Activated T-cell treated with anti-CD3 and anti-CD28 coated beads, Interleukin-2, amount 50 U/mL, for 48 hours (primary cell): ENCODE measurements around the gene TRPV3.
"Not testable (repeated sequence)": the region's sequence is repeated elsewhere in the genome, so short reads cannot be mapped to it uniquely, and the experiment has no call there.

ENCODE experiments used
- DNase-seq, 2 experiments: peaks; one replicate each; pipeline ENCODE4 v3.0.0-alpha.2; 2020

TRPV3 gene

GRCh38 chr17:3545151-3545550 is 12.5 kb downstream of the TRPV3 start:
- no peak for DNase-seq

- no peak for DNase-seq
These were observed 13.2 kb downstream of the TRPV3 start for GRCh38 chr17:3544365-3544764.

DNA sequence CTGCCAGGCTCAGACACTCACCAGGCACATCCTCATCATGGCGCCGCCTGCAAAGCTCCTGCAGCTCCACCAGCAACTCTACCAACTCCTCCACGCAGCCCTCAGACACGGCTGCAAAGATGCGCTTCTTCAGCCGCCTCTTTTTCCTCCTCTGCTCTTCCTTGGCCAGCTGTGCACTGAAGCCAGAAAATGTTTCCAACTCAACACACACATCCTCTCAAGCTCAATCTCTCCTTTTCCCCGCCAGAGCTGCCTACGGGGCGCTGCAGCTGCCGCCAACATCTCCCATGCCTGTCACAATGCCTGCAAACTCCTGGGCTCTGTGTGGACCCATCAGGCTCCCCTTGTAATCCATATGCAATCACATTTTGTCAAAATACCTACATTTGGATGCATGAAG is 14.2 kb downstream of the TRPV3 start:
- DNase-seq, result no peak

DNA sequence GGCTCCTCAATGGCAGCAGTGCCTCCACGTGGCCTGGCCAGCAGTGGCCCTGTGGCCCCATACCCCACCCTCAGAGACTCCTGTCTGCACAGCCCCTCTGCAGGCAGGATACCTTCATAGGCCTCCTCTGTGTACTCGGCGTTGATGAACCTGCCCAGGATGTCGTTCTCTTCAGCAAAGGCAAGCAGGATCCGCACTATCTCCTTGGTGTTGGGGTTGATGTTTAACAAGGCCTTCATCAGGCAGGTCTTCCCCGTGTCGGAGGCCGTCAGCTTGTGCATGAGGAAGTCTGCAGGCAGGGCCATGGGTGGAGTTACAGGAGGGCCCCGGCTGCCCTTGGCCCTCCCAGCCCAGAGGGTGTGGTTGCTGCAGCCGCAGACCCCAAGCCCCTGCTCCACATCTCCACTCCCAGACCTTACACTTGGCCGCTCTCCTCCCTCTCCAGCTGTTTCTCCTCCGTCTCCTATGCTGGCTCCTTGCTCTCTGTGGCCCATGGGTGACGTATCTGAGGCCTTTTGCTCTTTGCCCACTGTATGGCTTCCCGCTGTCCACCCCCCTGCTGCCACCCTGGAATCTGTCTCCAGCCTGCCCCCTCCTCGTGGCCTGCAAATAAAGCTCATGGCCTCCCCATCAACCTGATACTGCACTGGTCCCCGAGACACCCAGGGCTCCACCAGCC is 15.1 kb downstream of the TRPV3 start:
- no peak for DNase-seq

DNA sequence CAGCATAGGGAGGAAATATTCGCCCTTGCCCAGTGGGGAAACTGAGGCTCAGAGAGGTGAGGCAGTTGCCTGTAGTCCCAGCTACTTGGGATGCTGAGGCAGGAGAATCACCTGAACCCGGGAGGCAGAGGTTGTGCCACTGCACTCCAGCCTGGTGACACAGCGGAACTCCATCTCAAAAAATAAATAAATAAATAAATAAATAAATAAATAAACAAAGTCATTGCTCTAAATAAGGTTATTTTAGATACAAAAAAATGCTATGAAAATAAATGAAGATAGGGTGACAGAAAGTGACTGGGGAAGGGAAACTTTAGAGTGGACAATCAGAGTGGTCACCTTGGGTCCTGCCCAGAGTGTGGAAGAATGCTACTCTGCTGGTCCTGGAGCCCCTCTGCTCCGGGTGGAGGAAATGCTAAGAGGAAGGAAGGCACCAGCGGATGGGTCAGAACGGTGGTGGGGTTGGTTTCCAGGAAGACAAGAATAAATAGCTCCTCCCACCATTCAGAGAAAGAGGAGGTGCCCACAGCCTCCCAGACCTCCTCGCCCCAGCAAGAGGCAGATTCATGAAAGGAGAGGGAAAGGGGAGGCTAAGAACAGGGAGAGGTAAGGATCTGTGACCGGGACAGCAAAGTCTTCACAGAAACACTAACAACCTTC is 17.6 kb downstream of the TRPV3 start:
- no peak for DNase-seq

DNA sequence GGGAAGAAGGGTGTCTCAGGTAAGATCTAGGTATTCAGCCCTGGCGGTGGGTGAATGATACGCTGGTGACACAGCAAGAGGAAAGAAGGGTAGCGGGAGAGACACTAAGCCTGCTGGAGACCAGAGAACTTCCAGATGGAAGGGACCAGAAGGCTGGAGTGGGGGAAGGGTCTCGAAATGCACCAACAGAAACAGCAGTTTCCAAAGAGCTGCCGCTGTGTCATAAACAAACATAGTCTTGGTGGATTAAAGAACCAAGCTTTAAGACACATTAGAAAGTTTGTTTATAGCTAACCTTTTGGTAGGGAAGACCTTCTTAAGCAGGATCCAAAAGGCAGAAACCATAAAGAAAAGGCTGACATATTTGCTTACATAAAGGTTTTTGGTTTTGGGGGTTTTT is 20.9 kb downstream of the TRPV3 start:
- DNase-seq, result no peak

DNA sequence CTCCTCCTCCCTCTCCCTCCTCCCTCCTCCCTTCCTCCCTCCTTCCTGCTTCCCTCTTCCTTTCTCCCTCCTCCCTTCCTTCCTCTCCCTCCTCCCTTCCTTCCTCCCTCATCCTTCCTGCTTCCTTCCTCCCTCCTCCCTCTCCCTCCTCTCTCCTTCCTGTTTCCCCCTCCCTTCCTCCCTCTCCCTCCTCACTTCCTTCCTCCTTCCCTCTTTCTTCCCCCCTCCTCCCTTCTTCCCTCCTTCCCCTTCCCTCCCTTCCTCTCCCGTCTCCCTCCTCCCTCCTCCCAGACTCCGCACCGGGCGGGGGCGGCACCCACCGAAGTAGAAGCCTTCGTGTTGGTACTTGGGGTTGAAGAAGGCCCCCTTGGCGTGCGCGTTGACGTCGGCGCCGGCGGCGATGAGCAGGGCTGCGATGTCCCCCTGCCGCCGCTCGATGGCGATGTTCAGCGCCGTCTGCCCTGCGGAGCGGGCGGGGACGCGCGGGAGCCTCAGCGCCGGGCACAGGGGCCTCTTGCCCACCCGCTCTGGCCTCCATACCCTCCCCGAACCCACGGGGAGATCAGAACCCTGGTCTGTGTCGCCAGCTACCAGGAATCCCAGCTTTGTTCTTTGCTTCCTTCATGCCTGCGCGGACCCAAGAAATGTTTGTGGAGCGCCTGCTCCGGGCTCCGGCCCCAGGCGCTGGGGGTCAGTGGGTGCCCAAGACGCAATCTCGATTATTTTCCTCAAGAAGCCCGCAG is 22.2 kb downstream of the TRPV3 start:
- DNase-seq, result peak; percentile 62 to 77

GRCh38 chr17:3534881-3535252 is 22.7 kb downstream of the TRPV3 start:
- DNase-seq, result no peak

DNA sequence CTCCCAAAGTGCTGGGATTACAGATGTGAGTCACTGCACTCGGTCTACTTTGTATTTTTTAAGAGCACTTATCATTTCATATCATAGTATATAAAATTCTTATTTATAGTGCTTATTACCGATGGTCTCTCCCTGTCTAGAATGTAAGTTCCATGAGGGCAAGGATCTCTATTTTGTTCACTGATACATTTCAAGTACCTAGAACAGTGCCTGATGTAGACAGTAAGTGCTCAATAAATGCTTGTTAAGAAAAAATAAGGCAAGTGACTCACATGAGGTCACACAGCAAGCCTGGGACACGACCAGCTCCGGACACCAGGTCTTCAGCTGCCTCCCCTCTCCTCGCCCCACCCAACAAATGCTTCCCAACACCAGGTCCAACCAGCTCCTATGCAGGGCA is 23.9 kb downstream of the TRPV3 start:
- no peak for DNase-seq

DNA sequence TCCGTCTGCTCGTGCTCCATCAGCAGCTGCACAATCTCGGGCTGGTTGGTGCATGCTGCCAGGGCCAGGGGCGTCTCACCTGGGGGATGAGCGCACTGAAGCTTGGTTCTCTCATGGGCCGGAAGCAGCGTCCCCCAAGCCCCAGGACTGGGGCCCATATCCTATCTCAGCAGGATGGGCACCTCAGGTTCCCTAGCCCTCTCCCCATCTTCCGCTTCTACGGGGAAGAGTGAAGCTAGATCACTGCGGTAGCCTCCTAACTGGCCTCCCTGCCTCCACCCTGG is 24.8 kb downstream of the TRPV3 start:
- DNase-seq, result no peak

DNA sequence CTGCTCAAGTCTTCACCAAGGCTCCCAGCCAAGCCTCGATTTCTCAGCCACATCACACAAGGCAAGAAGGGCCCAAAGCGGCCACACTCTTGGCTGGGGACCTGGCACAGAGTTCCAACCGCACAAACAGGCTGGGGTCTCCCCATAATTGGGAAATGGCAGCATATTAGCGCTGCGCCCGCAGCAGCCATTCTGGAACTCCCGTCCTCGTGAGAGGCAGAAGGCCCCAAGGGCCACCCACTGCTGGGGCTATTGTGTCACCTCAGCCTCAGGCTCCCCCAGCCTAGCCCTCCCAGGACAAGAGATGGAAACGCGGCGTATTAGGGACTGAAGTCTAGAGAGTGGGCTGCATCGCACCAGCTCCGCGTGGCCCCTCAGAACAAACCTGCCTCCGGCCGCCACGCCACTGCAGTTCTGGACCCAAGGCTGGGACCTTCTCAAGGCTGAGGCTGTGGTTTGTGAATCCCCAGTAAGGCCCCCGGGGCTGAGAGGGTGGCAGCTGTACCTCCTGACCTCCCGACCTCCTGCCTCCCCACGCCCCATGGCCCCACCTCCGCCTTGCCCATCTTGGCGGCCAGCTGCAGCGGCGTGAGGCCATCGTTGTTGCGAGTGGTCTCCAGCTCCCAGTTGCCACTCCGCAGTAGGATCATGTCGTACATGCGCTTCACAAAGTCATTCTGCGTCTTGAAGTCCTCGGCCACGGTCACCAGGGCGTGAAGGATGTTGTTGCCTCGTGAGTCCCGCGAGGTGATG is 25.3 kb downstream of the TRPV3 start:
- no peak for DNase-seq

- no peak for DNase-seq
These were observed 26.1 kb downstream of the TRPV3 start for GRCh38 chr17:3531266-3532101.

GRCh38 chr17:3529817-3530741 is 27.5 kb downstream of the TRPV3 start:
- DNase-seq, result no peak

DNA sequence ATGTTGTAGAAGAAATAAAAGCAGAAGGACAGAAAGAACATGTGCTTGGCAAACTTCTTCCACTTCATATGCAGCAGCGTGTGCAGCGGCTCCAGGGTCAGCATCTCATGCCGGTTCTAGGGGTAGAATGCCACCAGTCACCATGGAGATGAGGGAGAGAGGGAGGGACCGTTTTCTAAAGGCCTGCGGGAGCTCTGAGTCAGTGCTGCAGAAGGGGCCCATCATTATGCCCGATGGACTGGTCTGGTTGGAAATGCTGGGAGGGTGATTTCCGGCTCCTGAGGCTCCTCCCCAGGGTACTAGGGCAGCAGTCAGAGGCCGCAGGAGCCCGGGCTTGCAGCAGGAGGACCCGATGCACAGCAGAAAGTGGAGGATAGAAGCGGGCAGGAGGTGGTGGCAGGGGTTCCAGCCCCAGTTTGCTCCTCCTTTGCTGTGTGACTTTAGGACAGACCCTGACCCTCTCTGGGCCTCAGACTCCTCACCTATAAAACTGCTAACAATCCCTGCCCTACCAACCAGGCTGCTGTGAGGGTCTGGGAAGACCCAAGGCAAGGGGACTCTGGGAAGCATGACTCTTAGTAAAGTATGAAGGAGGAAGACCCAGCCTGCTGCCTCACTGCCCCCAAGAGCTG is 28.6 kb downstream of the TRPV3 start:
- DNase-seq, result no peak

DNA sequence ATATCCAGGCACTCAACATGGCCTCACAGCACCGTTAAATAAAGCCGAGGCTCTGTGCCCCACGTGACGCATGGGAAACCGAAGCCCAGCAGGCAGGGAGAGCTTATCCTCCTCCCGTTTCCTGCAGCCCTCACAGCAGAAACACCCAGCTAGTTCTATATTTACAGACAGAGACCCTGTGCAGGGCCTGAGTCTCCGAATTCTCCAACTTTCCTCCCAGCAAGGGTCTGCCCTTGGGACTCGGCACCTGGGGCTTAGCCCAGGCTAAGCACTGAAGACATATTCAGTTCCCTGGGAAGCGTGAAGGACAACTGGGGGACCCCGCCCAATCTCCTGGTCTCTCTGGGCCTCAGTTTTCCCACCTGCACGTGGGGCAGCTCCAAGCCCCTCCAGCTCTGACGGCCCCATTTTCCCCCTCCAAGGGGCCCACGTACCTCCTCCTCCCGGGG is 29.2 kb downstream of the TRPV3 start:
- DNase-seq, result no peak

DNA sequence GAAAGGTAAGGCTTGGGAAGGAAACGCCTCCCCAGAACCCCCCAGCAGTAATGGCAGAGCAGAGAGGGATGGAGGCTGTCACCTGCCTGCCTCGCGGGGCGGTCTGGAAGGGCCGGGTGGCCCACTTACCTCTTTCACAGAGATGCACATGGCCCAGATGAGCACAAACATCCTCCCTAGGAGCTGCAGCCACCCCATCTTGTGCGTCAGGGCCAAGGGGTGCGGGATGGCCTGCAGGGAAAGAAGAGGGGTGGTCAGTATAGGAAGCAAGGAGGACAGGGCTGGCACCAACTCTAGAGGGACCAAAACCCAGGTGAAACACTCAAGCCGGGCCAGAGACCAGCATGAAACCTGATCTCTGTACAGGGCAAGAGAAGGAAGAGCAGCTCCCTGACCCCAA is 29.7 kb downstream of the TRPV3 start:
- DNase-seq, result no peak

- no peak for DNase-seq
These were observed 30.1 kb downstream of the TRPV3 start for GRCh38 chr17:3527468-3527867.

DNA sequence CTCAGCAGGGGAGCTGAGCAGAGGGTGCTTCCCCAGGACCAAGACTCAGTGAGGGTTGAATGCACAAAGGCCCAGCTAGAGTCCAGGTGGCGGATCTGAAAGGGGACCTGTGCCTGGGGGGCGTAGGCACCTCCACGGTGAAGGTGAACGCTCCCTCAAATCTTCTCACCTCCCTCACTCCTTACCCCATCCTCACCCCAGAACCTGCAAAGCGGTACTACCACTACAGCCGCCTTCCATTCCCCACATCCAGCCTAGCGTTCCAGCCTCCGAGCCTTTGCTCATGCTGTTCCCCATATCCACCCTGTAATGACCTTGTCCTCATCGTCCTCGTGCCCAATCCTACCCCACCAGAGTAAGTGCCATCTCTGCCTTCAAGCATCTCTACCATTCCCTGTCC is 30.6 kb downstream of the TRPV3 start:
- no peak for DNase-seq

- no peak for DNase-seq
These were observed 31.1 kb downstream of the TRPV3 start for GRCh38 chr17:3526491-3526890.

GRCh38 chr17:3524024-3524423 is 33.6 kb downstream of the TRPV3 start:
- DNase-seq, result no peak

- not testable (repeated sequence) for DNase-seq
These were observed 38.1 kb downstream of the TRPV3 start for GRCh38 chr17:3519472-3519871.
